Left cardiac atrium (tissue), 4 donors: ENCODE measurements around the gene NFS1. TPM values are rescaled to one million over a fixed set of nuclear protein-coding genes. Genes with fewer than 3 reads are reported as not detected.
"Not testable (repeated sequence)": the region's sequence is repeated elsewhere in the genome, so short reads cannot be mapped to it uniquely, and the experiment has no call there.

Experiments used
- ATAC-seq, 2 donors: fragments of 200-7000 bp; cut with Tn5 transposase; one replicate each; pipeline ENCODE4 v1.9.1; 2020; ENCODE audit warnings: mild to moderate bottlenecking in 2 of 2, moderate library complexity in 2 of 2
- DNase-seq: peaks from one replicate; pipeline ENCODE4 v3.0.0-alpha.2; 2020
- intact Hi-C, 2 donors: fragments of 100-400 bp; cut with DNase I; formaldehyde crosslinking; loops; one replicate each; pipeline versions ENCODE4 v1.14.1 to v1.15.1; 2022 to 2023
- total RNA-seq, 2 donors: library from RNA; stranded (reverse); fragmentation: NEBNext Ultra II Directional; extraction: Animal tissue kit (Norgen Biotek cat#: 25700); gene quantifications; one replicate each; pipeline ENCODE4 v1.2.1, GENCODE V29; 2021
- donor health status: DM: no; HTN: yes; CAD: no.
- donor health status: DM: no; HTN: yes; CAD: no; lungs with severe emphysema.
- donor health status: DM: yes; HTN: yes; CAD: no.
- donor health status: Dilated cardiomyopathy.

NFS1 gene
- total RNA-seq, 2 donors from 2014 or later = 33.6 to 36.8 TPM

DNA sequence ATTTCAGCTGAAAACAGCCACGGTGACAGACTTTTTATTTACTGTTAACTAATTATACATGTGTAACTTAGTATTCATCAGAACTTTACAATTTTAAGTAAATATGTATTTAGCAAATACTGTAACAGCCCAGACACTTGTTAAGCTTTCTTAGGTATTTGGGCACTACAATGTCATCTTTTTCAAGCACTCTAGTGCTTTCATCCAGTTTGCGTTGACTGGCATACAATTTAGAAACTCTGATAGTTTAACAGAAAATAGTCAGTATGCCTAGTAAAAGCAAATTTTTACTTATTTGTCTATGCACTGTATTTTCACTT is 32.3 kb upstream of the NFS1 start:
- DNase-seq (no peak), ATAC-seq (no peak)
- intact Hi-C loops = no loop called here

GRCh38 chr20:35730583-35731468 is 31.7 kb upstream of the NFS1 start:
- DNase-seq (no peak), ATAC-seq (no peak)
- intact Hi-C loops = no loop called here

DNA sequence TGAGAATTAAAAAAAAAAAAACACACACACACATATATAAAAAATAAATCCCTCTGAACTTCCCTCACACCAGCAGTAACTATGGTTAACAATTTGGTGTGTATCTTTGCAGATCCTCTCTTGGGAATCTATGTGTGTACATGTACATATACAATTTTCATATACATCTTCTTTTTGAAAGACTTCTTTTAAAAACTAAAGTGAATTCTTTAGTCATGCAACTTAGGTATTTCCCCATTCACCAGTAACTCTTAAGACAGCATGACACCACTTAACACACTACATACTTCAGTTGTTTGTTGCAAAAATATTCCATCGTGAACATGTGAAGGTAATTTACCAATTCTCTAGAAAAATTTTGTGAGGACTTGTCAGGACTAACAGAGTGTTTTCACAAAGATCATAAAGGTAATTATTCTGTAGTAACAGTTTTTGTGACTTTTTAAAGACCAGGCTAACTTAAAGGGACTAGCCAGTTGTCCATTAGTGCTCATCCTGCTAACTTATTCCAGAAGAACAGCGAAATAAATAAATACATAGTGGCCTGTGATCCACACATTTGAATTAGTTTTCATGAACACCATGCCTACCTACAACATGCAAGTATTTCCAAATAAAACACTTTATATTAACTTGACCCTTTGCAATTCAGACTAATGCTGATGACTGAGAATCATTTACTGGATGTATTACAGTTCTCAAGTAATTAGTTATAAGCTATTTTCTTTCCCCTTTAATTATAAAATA is 30.9 kb upstream of the NFS1 start:
- intact Hi-C loops = no loop called here
- DNase-seq (no peak), ATAC-seq (no peak)

DNA sequence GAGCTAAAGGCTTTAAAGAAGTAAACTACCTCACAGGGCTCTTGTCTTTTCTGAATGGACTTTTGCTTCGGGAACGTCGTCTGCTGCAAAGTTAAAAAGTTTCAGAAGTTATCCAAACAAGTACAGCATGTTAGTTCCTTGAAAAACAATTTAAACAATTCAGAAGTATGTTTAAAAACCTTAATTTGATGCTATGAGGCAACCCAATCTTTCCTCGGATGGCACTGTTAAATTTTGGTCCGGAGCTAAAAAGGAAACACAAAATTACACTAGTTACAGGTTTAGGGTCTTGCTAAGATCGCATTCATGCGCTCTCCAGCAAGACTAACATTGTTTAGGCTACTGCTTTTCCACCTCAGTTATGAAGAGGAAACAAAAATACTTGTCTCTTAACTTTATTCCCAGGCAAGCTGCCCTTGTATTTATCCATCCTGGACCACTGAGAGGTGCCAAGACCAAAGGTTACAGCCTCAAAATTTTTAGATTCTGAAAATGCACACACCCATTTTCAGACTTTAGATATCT is 30.2 kb upstream of the NFS1 start:
- intact Hi-C loops = no loop called here
- no peak for ATAC-seq
- DNase-seq = no peak

DNA sequence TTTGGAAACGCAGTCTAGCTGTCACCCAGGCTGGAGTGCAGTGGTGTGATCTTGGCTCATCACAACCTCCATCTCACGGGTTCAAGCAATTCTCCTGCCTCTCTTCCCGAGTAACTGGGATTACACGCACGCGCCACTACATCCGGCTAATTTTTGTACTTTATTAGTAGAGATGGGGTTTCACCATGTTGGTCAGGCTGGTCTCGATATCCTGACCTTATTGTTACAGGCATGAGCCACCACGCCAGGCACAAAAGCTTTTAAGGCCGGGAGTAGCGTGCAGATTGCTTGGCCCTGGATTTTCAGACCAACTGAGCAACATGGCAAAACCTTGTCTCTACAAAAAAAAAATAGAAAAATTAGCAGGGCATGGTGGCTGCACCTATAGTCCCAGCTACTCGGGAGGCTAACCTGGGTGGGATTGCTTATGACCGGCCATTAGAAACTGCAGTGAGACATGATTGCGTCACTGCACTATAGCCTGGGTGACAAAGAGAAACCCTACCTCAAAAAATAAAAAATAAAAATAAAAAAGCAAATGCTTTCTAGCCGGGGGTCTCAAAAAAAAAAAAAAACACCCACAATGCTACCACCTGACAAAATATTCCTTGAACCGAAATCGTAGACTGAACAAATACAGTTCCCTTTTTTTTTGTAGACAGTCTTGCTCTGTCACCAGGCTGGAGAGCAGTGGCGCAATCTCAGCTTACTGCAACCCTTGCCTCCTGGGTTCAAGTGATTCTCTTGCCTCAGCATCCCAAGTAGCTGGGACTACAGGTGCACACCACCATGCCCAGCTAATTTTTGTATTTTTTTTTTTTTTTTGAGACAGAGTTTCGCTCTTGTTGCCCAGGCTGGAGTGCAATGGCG is 27.9 kb upstream of the NFS1 start:
- intact Hi-C loops = no loop called here
- DNase-seq (no peak), ATAC-seq (no peak)

GRCh38 chr20:35724321-35725230 is 25.4 kb upstream of the NFS1 start:
- DNase-seq (no peak), ATAC-seq (no peak)
- intact Hi-C loops = no loop called here

DNA sequence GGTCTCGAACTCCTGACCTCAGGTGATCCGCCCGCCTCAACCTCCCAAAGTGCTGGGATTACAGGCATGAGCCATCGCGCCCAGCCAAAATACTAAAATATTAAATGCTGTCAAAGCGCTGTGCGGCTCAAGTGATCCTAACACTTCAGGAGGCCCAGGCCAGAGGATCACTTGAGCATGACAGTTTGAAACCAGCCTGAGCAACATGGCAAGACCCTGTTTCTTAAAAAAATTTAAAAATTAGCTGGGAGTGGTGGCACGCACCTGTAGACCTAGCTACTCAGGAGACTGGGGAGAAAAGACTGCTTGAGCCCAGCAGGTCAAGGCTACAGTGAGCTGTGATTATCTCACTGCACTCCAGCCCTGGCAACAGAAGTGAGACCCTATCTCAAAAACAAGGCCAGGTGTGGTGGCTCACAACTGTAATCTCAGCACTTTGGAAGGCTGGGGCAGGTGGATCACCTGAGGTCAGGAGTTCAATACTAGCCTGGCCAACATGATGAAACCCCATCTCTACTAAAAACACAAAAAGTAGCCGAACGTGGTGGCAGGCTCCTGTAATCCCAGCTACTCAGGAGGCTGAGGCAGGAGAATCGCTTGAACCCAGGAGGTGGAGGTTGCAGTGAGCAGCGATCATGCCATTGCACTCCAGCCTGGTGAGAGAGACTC is 24.6 kb upstream of the NFS1 start:
- DNase-seq, intact Hi-C loops, ATAC-seq: not testable (repeated sequence)

DNA sequence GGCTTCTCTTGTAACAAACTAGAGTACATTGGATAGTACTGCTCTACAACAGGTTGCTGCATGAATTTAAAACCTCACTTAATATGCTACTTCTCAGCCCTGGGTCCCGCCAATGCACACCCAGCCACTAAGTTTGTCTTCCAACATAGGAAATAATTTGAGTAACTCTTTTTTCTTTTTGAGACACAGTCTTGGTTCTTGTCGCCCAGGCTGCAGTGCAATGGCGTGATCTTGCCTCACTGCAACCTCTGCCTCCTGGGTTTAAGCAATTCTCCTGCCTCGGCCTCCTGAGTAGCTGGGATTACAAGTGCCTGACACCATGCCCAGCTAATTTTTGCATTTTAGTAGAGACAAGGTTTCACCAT is 24.1 kb upstream of the NFS1 start:
- intact Hi-C loops, ATAC-seq, DNase-seq: not testable (repeated sequence)

- no peak for DNase-seq
These were observed 22.5 kb upstream of the NFS1 start for GRCh38 chr20:35721621-35722020.

GRCh38 chr20:35721219-35721618 is 22.1 kb upstream of the NFS1 start:
- intact Hi-C loops = loop anchor here in 1 of 2 donors (2.0 kb wide), 1 partner anchor 16 kb away; no protein-coding TSS in a partner anchor
- ATAC-seq (no peak), DNase-seq (no peak)

More at GRCh38 chr20:35721621-35722020, 22.5 kb upstream of the NFS1 start:
- no peak for ATAC-seq
- intact Hi-C loops = loop anchor here in 1 of 2 donors (2.0 kb wide), 1 partner anchor 15 kb away; no protein-coding TSS in a partner anchor

DNA sequence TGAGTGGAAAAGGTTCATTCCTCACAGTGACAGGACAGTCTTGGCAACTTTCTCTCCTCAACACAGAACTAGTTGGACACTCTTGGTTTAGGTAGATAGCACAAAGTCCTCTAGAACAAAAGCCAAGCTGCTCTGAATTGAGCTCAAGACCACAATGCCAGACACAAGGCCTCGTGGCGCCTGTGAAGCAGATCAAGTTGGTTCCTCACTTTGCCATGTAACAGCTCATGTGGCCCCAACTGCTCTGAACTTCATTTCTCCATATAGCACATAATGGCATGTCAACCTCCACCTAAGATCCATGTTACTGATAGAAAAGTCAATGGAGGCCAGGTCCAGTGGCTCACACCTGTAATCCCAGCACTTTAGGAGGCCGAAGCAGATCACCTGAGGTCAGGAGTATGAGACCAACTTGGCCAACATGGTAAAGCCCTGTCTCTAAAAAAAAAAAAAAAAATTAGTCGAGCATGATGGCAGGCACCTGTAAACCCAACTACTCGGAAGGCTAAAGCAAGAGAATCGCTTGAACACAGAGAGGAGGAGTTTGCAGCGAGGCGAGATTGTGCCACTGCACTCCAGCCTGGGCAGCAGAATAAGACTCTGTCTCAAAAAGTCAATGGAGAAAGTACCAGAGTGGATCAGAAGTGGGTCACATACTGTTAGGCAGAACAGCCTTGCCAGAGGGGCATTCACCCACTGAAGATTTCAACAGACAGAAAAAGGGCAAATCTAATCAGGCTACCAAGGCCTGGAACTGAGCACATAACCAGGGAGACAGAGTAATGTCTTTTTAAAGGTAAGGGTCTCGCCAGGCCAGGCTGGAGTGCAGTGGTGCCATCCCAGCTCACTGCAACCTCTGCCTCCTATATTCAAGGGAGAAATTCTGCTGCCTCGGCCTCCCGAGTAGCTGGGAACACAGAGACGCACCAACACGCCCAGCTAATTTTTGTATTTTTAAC is 21.3 kb upstream of the NFS1 start:
- no peak for DNase-seq
- intact Hi-C loops = loop anchor here in 1 of 2 donors (2.0 kb wide), 1 partner anchor 16 kb away; no protein-coding TSS in a partner anchor
- ATAC-seq = no peak

DNA sequence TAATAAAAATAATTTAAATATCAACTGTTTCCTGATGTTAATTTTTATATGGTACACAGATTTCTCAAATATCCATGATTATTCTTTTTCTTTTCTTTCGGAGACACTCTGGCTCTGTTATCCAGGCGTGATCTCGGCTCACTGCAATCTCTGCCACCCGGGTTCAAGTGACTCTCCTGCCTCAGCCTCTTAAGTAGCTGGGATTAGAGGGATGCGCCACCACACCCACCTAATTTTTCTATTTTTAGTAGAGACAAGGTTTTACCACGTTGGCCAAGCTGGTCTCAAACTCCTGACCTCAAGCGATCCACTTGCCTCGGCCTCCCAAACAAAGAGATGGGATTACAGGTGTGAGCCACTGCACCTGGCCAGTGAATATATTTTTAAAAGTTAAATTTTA is 20.6 kb upstream of the NFS1 start:
- ATAC-seq (no peak), DNase-seq (no peak)
- intact Hi-C loops = loop anchor here in 1 of 2 donors (2.0 kb wide), 1 partner anchor 17 kb away; no protein-coding TSS in a partner anchor

- intact Hi-C loops = no loop called here
- no peak for DNase-seq
- no peak for ATAC-seq
These were observed 20.0 kb upstream of the NFS1 start for GRCh38 chr20:35718972-35719635.

DNA sequence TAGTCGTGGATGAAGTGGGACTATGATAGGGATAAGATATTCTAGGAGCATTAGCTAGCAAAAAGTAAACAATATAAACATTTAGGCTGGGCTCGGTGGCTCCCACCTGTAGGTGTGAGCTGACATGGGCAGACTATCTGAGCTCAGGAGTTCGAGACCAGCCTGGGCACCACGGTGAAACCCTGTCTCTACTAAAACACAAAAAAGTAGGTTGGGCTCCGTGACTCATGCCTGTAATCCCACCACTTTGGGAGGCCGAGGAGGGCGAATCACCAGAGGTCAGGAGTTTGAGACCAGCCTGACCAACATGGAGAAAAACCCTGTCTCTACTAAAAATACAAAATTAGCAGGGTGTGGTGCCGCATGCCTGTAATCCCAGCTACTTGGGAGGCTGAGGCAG is 19.2 kb upstream of the NFS1 start:
- intact Hi-C loops, ATAC-seq, DNase-seq: not testable (repeated sequence)

- intact Hi-C loops = no loop called here
- ATAC-seq (no peak), DNase-seq (no peak)
These were observed 17.2 kb upstream of the NFS1 start for GRCh38 chr20:35716330-35716729.

DNA sequence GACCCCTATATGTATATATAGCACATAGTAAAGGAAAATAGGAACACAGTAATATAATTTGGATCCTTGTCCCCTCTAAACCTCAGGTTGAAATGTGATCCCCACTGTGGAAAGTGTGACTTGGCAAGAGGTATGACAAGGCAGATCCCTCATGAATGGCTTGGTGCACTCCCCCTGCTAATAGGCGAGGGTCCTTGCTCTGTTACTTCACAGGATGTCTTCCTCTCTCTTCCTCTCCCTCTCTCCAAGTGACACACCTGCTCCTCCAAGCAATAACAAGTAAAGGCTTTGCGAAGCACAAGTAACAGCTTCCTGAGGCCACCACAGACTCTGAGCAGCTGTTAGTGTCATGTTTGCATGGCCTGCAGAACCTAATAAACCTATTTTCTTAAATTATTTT is 16.5 kb upstream of the NFS1 start:
- intact Hi-C loops = no loop called here
- DNase-seq (no peak), ATAC-seq (no peak)
